Inflammatory macrophage treated with lipopolysaccharide for 4 hours (primary cell): ENCODE data around the gene TMUB2.

Experiments
- DNase-seq: peaks from one replicate; pipeline ENCODE4 v3.0.0-alpha.2; 2020

TMUB2 gene

GRCh38 chr17:44203731-44204440 is 17.1 kb downstream of the TMUB2 start:
- peak; percentile 73 for DNase-seq

GRCh38 chr17:44204441-44204882 is 17.7 kb downstream of the TMUB2 start:
- DNase-seq, result no peak

- no peak for DNase-seq
Observed at GRCh38 chr17:44205962-44206824, 19.4 kb downstream of the TMUB2 start.

GRCh38 chr17:44206825-44207155 is 20.0 kb downstream of the TMUB2 start:
- no peak for DNase-seq

- DNase-seq, result no peak
Observed at GRCh38 chr17:44207319-44207718, 20.5 kb downstream of the TMUB2 start.

GRCh38 chr17:44207743-44208142 is 21.0 kb downstream of the TMUB2 start:
- DNase-seq, result no peak

DNA sequence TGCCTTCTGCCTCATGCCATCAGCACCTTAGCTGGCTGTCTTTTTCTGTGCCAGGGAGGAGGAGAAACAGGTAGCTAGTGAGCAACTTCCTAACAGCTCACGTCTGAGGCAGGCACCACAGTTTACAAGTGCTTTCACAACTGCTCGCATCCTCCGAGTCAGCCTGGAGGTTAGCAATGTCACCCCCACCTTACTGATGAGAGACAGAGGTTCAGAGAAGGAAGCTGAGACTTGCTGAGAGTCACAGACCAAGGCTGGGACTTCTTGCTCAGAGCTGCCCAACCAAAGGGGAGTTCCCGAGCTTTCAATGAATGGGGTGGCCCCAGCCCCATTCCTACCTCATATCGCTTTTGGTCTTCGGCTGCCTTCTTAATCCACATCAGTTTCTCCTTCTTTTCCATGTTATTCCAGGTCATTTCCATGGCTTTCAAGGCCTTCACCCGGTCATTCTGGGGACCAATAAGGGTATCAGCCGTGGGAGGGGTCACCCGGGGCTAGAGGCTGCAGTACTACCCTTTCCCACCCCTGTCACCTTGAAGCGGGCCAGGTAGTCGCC is 23.1 kb downstream of the TMUB2 start:
- DNase-seq, result peak; percentile 35

- peak; percentile 87 for DNase-seq
Observed at GRCh38 chr17:44210342-44211192, 23.8 kb downstream of the TMUB2 start.

DNA sequence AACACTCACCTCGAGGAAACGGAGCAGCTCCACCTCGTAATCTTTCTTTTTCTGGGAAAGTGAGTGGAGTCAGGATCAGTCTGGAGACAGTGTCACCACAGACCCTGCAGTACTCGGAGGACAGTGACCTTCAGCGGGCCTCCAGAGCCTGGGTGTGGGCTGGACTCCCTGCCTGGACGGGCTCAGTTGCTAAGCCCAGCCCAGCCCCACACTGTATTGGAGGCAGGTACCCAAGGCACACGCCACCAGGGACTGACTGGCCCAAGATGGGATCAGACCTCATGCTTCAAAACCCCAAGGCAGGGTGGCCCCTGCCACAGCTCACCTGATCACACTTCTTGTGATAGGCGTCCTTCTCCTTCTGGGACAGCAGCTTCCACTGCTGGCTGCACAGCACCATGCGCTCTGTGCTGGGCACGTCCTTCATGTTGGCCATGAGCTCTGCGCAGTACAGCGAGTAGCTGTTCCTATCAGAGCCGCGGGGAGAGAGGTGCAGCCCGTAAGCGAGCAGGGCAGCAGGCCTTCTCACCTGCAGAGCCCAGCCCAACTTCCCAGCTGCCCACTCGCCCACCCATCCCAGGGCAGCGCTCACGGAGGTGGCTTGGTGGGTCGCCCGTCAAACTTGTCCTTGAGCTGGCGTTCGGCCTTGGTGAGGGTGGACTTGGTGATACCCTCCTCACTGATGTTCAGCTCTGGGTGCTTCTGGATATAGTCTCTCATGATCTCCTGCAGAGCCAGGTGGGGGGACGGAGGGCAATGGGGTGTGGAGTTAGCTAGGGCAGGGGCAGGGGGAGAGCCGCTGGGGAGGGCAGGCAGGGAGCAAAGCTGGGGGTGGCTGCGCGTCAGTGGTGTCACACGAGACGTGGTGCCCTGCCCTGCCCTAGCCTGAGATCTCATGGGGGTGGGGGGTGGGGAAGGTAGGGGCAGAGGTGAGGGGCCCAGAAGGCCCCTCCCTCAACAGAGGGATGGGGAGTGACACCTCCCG is 24.8 kb downstream of the TMUB2 start:
- no peak for DNase-seq

GRCh38 chr17:44212507-44213402 is 26.0 kb downstream of the TMUB2 start:
- no peak for DNase-seq

GRCh38 chr17:44213403-44214229 is 26.8 kb downstream of the TMUB2 start:
- DNase-seq, result no peak

GRCh38 chr17:44214230-44214494 is 27.4 kb downstream of the TMUB2 start:
- DNase-seq, result no peak

- no peak for DNase-seq
Observed at GRCh38 chr17:44214896-44215295, 28.1 kb downstream of the TMUB2 start.

- DNase-seq, result no peak
Observed at GRCh38 chr17:44216173-44216572, 29.4 kb downstream of the TMUB2 start.

DNA sequence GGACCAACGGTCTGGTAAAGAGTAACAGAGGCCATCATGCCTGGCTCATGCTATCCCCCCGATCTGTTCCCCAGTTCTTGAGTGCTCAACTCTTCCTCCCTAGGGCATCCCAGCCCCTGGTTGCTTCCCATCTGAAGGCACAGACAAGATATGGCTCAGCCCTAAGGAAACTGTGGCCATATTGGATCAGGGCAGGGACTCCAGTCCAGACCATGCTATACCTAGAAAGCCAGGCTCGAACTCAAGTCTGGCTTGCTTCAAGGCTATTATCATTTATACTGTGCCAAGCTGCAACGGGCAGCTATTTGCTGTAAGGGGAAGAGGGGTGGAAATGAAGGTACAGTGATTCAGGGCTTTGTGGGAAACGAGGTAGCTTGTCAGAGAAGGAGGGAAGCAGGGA is 29.9 kb downstream of the TMUB2 start:
- no peak for DNase-seq

DNA sequence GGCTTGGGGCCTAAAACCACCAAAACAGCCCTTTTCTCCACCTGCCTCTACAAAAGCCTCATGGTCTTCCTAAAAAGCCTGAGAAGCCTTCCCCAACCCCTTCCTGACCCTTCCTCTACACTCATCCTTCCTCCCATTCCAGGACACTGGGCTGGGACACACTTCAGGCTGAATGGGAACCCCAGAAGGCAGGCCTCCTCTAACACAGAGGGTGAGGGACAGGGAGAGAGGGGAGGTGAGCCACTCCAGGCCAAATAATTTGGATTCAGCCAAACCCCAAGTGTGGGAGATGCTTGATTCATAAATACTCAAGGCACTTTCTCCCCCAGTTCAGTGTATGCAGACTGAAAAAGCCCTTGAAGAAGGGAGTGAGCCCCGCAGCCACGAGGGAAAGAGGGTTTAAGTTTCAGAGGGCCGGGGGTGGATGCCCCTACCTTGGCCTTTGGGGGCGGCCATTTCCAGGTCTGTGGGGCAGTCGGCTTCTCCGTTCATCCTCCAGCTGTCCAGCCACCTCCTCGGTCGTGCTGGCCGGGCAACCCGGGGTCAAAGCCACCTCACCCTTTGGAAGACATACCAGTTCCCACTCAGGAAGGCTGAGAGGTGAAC is 31.1 kb downstream of the TMUB2 start:
- DNase-seq, result no peak

- peak; percentile 92 for DNase-seq
Observed at GRCh38 chr17:44218344-44219107, 31.8 kb downstream of the TMUB2 start.

GRCh38 chr17:44219108-44219615 is 32.4 kb downstream of the TMUB2 start:
- peak; percentile 71 for DNase-seq
